Pericardium fibroblast (primary cell): ENCODE results near the gene SOX1. TPM values are rescaled to one million over a fixed set of nuclear protein-coding genes. Genes with fewer than 3 reads are reported as not detected.

Experiments
- total RNA-seq: library from RNA; depleted of rRNA; stranded (reverse); fragments of >200 nt; gene quantifications from 2 replicates; pipeline ENCODE4 v1.2.3, GENCODE V29; 2015

Gene SOX1
- not detected in 2 replicates for total RNA-seq

DNA sequence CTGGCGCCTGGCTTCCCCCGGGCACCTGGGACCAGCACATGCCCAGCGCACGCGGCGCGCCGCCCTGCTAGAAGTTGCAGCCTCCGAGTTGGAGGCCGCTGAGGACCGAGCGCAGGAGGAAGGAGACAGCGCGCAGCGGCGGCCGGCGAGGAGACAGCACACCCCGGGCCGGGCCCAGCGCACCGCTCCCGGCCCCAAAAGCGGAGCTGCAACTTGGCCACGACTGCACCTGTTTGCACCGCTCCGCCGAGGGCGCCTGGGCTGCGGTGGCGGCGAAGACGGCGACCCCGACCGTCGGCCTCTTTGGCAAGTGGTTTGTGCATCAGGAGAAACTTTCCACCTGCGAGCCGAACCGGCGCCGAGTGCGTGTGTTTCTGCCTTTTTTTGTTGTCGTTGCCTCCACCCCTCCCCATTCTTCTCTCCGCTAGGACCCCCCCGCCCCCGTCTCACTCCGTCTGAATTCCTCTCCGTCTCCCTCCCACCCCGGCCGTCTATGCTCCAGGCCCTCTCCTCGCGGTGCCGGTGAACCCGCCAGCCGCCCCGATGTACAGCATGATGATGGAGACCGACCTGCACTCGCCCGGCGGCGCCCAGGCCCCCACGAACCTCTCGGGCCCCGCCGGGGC lies at the start of gene SOX1:
SOX1 (plus strand) TSS at position 34 of the 626 bp plus-strand sequence; CDS start at position 544, 510 bp downstream.

